Left renal cortex interstitium (tissue), 4 donors: ENCODE data around the gene RCAN2. TPM values are rescaled to one million over a fixed set of nuclear protein-coding genes. Genes with fewer than 3 reads are reported as not detected.
"Not testable (repeated sequence)": the region's sequence is repeated elsewhere in the genome, so short reads cannot be mapped to it uniquely, and the experiment has no call there.

Experiments used
- DNase-seq, 4 donors: peaks; one replicate each; pipeline ENCODE4 v3.0.0-alpha.2; 2013; ENCODE audit warnings: low read depth in 4 of 4, low spot score in 2 of 4, missing footprints in 1 of 4
- polyA plus RNA-seq, 4 donors: library from polyadenylated mRNA; unstranded; fragments of 120-200 nt; gene quantifications; one replicate each; pipeline ENCODE4 v1.2.1, GENCODE V29; 2013; ENCODE audit not compliant: insufficient read length in 4 of 4

The RCAN2 gene
- polyA plus RNA-seq, 4 donors: 19.9 to 28.9 (median 21.9) TPM

- DNase-seq: no peak
Measured at GRCh38 chr6:46444772-46445454, 46.3 kb downstream of the RCAN2 start.

GRCh38 chr6:46443623-46444022 lies 47.6 kb downstream of the RCAN2 start:
- no peak for DNase-seq

GRCh38 chr6:46440641-46441040 lies 50.6 kb downstream of the RCAN2 start:
- no peak for DNase-seq

GRCh38 chr6:46440141-46440540 lies 51.1 kb downstream of the RCAN2 start:
- DNase-seq: no peak

GRCh38 chr6:46438245-46438644 lies 53.0 kb downstream of the RCAN2 start:
- no peak for DNase-seq

- no peak for DNase-seq
Measured at GRCh38 chr6:46437671-46438221, 53.5 kb downstream of the RCAN2 start.

- DNase-seq: no peak
Measured at GRCh38 chr6:46422619-46423018, 68.6 kb downstream of the RCAN2 start.

- no peak for DNase-seq
Measured at GRCh38 chr6:46421939-46422338, 69.3 kb downstream of the RCAN2 start.

GRCh38 chr6:46420921-46421638 lies 70.2 kb downstream of the RCAN2 start:
- DNase-seq: no peak

GRCh38 chr6:46419576-46420002 lies 71.7 kb downstream of the RCAN2 start:
- DNase-seq: peak in 2 of 4 donors; percentile 42 to 73

GRCh38 chr6:46414398-46414797 lies 76.9 kb downstream of the RCAN2 start:
- no peak for DNase-seq

GRCh38 chr6:46412662-46413061 lies 78.6 kb downstream of the RCAN2 start:
- no peak for DNase-seq

- DNase-seq: no peak
Measured at GRCh38 chr6:46411456-46412197, 79.6 kb downstream of the RCAN2 start.

GRCh38 chr6:46410334-46410953 lies 80.8 kb downstream of the RCAN2 start:
- DNase-seq: no peak

- no peak for DNase-seq
Measured at GRCh38 chr6:46407776-46408530, 83.3 kb downstream of the RCAN2 start.

GRCh38 chr6:46407246-46407645 lies 84.0 kb downstream of the RCAN2 start:
- no peak for DNase-seq

- not testable (repeated sequence) for DNase-seq
Measured at GRCh38 chr6:46405620-46406180, 85.5 kb downstream of the RCAN2 start.

- DNase-seq: no peak
Measured at GRCh38 chr6:46400898-46401297, 90.4 kb downstream of the RCAN2 start.

GRCh38 chr6:46395530-46395929 lies 95.7 kb downstream of the RCAN2 start:
- DNase-seq: no peak

- no peak for DNase-seq
Measured at GRCh38 chr6:46393940-46394337, 97.3 kb downstream of the RCAN2 start.
